Stimulated activated CD4-positive, alpha-beta T cell treated with anti-CD3 and anti-CD28 coated beads, Interleukin-12 subunit alpha, Interleukin-12 subunit beta, amount 100 ng/mL, for 4 hours (primary cell): ENCODE results near the gene IL9R.
A peak's percentile ranks its signal among the peaks of the same experiment; 100 is the strongest.
"Not testable (repeated sequence)": the region's sequence is repeated elsewhere in the genome, so short reads cannot be mapped to it uniquely, and the experiment has no call there.

Experiments
- DNase-seq: peaks from one replicate; pipeline ENCODE4 v3.0.0-alpha.2; 2020

IL9R gene

GRCh38 chrX:155997436-155997835 lies at the start of gene IL9R:
Gene IL9R, plus strand, starts transcription at chrX:155997696. Its CDS starts 64 bp downstream, at chrX:155997760.
- DNase-seq = peak; percentile 22

GRCh38 chrX:155949098-155949497 lies 48.4 kb upstream of the IL9R start:
- DNase-seq = no peak

GRCh38 chrX:155951237-155951789 lies 46.2 kb upstream of the IL9R start:
- DNase-seq = no peak

- DNase-seq = no peak
These were observed 44.4 kb upstream of the IL9R start for GRCh38 chrX:155953055-155953454.

- DNase-seq = no peak
These were observed 42.7 kb upstream of the IL9R start for GRCh38 chrX:155954793-155955192.

- no peak for DNase-seq
These were observed 41.4 kb upstream of the IL9R start for GRCh38 chrX:155956099-155956498.

- DNase-seq = no peak
These were observed 40.8 kb upstream of the IL9R start for GRCh38 chrX:155956649-155957048.

- DNase-seq = no peak
These were observed 39.7 kb upstream of the IL9R start for GRCh38 chrX:155957843-155958242.

- no peak for DNase-seq
These were observed 38.4 kb upstream of the IL9R start for GRCh38 chrX:155959018-155959587.

- no peak for DNase-seq
These were observed 34.6 kb upstream of the IL9R start for GRCh38 chrX:155962906-155963305.

GRCh38 chrX:155966876-155967275 lies 30.6 kb upstream of the IL9R start:
- DNase-seq = peak; percentile 3

GRCh38 chrX:155967653-155968325 lies 29.7 kb upstream of the IL9R start:
- no peak for DNase-seq

- DNase-seq = no peak
These were observed 29.2 kb upstream of the IL9R start for GRCh38 chrX:155968326-155968661.

- DNase-seq = no peak
These were observed 28.7 kb upstream of the IL9R start for GRCh38 chrX:155968791-155969190.

- DNase-seq = not testable (repeated sequence)
These were observed 25.8 kb upstream of the IL9R start for GRCh38 chrX:155971658-155972057.

- DNase-seq = not testable (repeated sequence)
These were observed 25.3 kb upstream of the IL9R start for GRCh38 chrX:155972241-155972640.

- DNase-seq = no peak
These were observed 14.2 kb upstream of the IL9R start for GRCh38 chrX:155983326-155983725.

- DNase-seq = no peak
These were observed 12.3 kb upstream of the IL9R start for GRCh38 chrX:155985208-155985607.

GRCh38 chrX:155986995-155987394 lies 10.5 kb upstream of the IL9R start:
- not testable (repeated sequence) for DNase-seq

GRCh38 chrX:155988859-155989258 lies 8.6 kb upstream of the IL9R start:
- no peak for DNase-seq

GRCh38 chrX:155993421-155993820 lies 4.1 kb upstream of the IL9R start:
- no peak for DNase-seq

GRCh38 chrX:155995321-155995875 lies 2.1 kb upstream of the IL9R start:
- DNase-seq = no peak

- DNase-seq = no peak
These were observed 620 bp downstream of the IL9R start for GRCh38 chrX:155998116-155998515.

- DNase-seq = no peak
These were observed 1.4 kb downstream of the IL9R start for GRCh38 chrX:155998761-155999510.
